Esophagus squamous epithelium (tissue), 4 donors: Measurements from ENCODE around the gene LHCGR.

Experiments
- POLR2A ChIP-seq, 4 donors: fragments of 450-650 bp; IDR thresholded peaks; one replicate each; pipeline ENCODE4 v1.6.1; 2017; ENCODE audit warnings: antibody characterized with exemption in 4 of 4, mild to moderate bottlenecking in 4 of 4, moderate library complexity in 3 of 4
- TF ChIP-seq, protein P1 (sequence below), 6 experiments: fragments of 450-650 bp in 4 of 6; fragments of 200-600 bp in 2 of 6; sonication (generic) in 2 of 6; IDR thresholded peaks; one replicate each; pipeline ENCODE4 v1.5.1; 2016 to 2019; ENCODE audit warnings: antibody characterized with exemption in 6 of 6, mild to moderate bottlenecking in 4 of 6, moderate library complexity in 4 of 6

DNA sequence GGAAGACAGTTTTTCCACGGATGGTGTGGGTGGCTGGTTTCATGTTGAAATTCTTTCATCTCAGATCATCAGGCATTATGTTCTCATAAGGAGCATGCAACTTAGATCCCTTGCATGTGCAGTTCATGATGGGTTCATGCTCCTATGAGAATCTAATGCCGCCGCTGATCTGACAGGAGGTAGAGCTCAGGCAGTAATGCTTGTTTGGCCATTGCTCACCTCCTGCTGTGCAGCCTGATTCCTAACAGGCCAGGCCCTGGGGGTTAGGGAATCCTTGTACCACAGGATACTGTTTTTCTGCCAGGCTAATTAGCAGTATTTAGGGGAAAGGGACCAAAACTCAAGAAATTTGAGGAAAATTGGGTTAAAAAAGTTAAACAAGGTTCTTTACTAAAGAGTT lies 5.3 kb upstream of the LHCGR start:
- TF ChIP-seq, protein P1, sequence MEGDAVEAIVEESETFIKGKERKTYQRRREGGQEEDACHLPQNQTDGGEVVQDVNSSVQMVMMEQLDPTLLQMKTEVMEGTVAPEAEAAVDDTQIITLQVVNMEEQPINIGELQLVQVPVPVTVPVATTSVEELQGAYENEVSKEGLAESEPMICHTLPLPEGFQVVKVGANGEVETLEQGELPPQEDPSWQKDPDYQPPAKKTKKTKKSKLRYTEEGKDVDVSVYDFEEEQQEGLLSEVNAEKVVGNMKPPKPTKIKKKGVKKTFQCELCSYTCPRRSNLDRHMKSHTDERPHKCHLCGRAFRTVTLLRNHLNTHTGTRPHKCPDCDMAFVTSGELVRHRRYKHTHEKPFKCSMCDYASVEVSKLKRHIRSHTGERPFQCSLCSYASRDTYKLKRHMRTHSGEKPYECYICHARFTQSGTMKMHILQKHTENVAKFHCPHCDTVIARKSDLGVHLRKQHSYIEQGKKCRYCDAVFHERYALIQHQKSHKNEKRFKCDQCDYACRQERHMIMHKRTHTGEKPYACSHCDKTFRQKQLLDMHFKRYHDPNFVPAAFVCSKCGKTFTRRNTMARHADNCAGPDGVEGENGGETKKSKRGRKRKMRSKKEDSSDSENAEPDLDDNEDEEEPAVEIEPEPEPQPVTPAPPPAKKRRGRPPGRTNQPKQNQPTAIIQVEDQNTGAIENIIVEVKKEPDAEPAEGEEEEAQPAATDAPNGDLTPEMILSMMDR (IDR thresholded peaks at IDR 0.05): no peak
- no peak for TF ChIP-seq POLR2A (IDR thresholded peaks at IDR 0.05)
